Spleen (tissue), 11 donors: Measurements from ENCODE around the gene MGAT4A. TPM values are rescaled to one million over a fixed set of nuclear protein-coding genes. Genes with fewer than 3 reads are reported as not detected.

ENCODE experiments used
- DNase-seq: peaks from one replicate; pipeline ENCODE4 v3.0.0-alpha.2; 2020
- H3K27ac ChIP-seq, 8 donors: fragments of 200-600 bp; sonication (generic) in 7 of 8; 1 replicate in 4 of 8; 2 replicates in 4 of 8; pipeline versions ENCODE4 v1.5.0 to v1.8.0; 2016 to 2021; ENCODE audit warnings: inconsistent platforms in 4 of 8, mild to moderate bottlenecking in 4 of 8, moderate library complexity in 1 of 8
- H3K27me3 ChIP-seq, 7 donors: fragments of 200-600 bp; sonication (generic) in 6 of 7; replicated peaks in 1 of 7; 1 replicate in 4 of 7; 2 replicates in 3 of 7; pipeline versions ENCODE4 v1.5.0 to v1.8.0; 2016 to 2021; ENCODE audit warnings: inconsistent platforms in 3 of 7, mild to moderate bottlenecking in 1 of 7
- H3K36me3 ChIP-seq, 6 donors: fragments of 200-600 bp; sonication (generic) in 5 of 6; 1 replicate in 4 of 6; 2 replicates in 2 of 6; pipeline versions ENCODE4 v1.5.0 to v1.8.0; 2016 to 2021; ENCODE audit warnings: inconsistent platforms in 2 of 6
- H3K4me1 ChIP-seq, 6 donors: fragments of 200-600 bp; sonication (generic) in 5 of 6; 1 replicate in 3 of 6; 2 replicates in 3 of 6; pipeline versions ENCODE4 v1.5.0 to v1.8.0; 2016 to 2021; ENCODE audit warnings: inconsistent platforms in 3 of 6
- H3K4me3 ChIP-seq, 8 donors: fragments of 200-600 bp; sonication (generic) in 7 of 8; 1 replicate in 4 of 8; 2 replicates in 4 of 8; pipeline versions ENCODE4 v1.5.0 to v1.8.0; 2016 to 2021; ENCODE audit warnings: inconsistent platforms in 4 of 8, mild to moderate bottlenecking in 4 of 8, moderate library complexity in 2 of 8
- H3K9me3 ChIP-seq, 8 donors: fragments of 200-600 bp; sonication (generic) in 7 of 8; 1 replicate in 4 of 8; 2 replicates in 4 of 8; pipeline versions ENCODE4 v1.5.0 to v1.8.0; 2016 to 2021; ENCODE audit warnings: inconsistent platforms in 4 of 8
- POLR2A ChIP-seq, 3 donors: fragments of 450-650 bp; IDR thresholded peaks; one replicate each; pipeline ENCODE4 v1.5.1; 2017; ENCODE audit warnings: antibody characterized with exemption in 3 of 3, mild to moderate bottlenecking in 1 of 3
- POLR2AphosphoS5 ChIP-seq, 3 donors: sonication (generic); formaldehyde crosslinking; IDR thresholded peaks; one replicate each; pipeline ENCODE4 v1.5.1; 2017; ENCODE audit warnings: antibody characterized with exemption in 3 of 3
- WGBS, 5 donors: extraction: QIAGEN DNeasy Blood & Tissue Kit in 3 of 5; methylation state at CpG; one replicate each; pipeline versions ENCODE4 v1.1.5 to v1.1.7; 2013 to 2018; 5-methylcytosine and 5-hydroxymethylcytosine counted together
- intact Hi-C: fragments of 100-400 bp; cut with DNase I; formaldehyde crosslinking; loops from one replicate; pipeline ENCODE4 v1.15.0; 2023; ENCODE audit warnings: low total_unique reads
- polyA plus RNA-seq, 3 donors: library from polyadenylated mRNA; stranded (reverse); fragments of 200-250 nt; gene quantifications; one replicate each; pipeline ENCODE4 v1.2.1, GENCODE V29; 2013
- total RNA-seq, 7 donors: library from RNA; depleted of rRNA in 3 of 7; stranded (reverse); fragments of >200 nt in 3 of 7; fragmentation: NEBNext Ultra II Directional in 4 of 7; extraction: Animal tissue kit (Norgen Biotek cat#: 25700) in 4 of 7; gene quantifications; one replicate each; pipeline versions ENCODE4 v1.1.0 to v1.2.1, GENCODE V29; 2016 to 2021
- TF ChIP-seq, protein P1 (sequence below), 11 experiments: fragments of 200-600 bp in 7 of 11; fragments of 450-650 bp in 4 of 11; sonication (generic) in 4 of 11; IDR thresholded peaks in 8 of 11; conservative IDR thresholded peaks in 3 of 11; 1 replicate in 7 of 11; 2 replicates in 4 of 11; pipeline versions ENCODE4 v1.4.0 to v1.8.0; 2016 to 2021; ENCODE audit warnings: antibody characterized with exemption in 11 of 11, inconsistent platforms in 4 of 11, mild to moderate bottlenecking in 1 of 11
- donor health status: healthy with polysubstance abuse.
- donor health status: DM: no; HTN: no; CAD: no; lungs with moderate emphysema.
- donor health status: DM: no; HTN: no; CAD: no.
- donor health status: Bipolar disorder and iron deficiency.
- donor health status: healthy.
- donor health status: DM: no; HTN: no; CAD: no.
- donor health status: DM: yes; HTN: yes; CAD: no.

MGAT4A gene
- total and polyA plus RNA-seq, 10 donors, result 5.7 to 45.9 (median 31.5) TPM

GRCh38 chr2:98734162-98734561 lies 3.2 kb upstream of the MGAT4A start:
- no peak overlapping the region for H3K4me3 ChIP-seq
- H3K27me3 ChIP-seq, result no peaks in the 10 kb centered on the region
- H3K4me1 ChIP-seq, result peaks cover 10 to 63% (median 35%) of the 10 kb centered on the region in 6 donors
- intact Hi-C loops, result no loop called here
- H3K9me3 ChIP-seq, result no peaks in the 10 kb centered on the region
- no peaks in the 10 kb centered on the region for H3K36me3 ChIP-seq
- TF ChIP-seq POLR2A (IDR thresholded peaks at IDR 0.05) (no peak), POLR2AphosphoS5 (IDR thresholded peaks at IDR 0.05) (no peak)
- TF ChIP-seq, protein P1, sequence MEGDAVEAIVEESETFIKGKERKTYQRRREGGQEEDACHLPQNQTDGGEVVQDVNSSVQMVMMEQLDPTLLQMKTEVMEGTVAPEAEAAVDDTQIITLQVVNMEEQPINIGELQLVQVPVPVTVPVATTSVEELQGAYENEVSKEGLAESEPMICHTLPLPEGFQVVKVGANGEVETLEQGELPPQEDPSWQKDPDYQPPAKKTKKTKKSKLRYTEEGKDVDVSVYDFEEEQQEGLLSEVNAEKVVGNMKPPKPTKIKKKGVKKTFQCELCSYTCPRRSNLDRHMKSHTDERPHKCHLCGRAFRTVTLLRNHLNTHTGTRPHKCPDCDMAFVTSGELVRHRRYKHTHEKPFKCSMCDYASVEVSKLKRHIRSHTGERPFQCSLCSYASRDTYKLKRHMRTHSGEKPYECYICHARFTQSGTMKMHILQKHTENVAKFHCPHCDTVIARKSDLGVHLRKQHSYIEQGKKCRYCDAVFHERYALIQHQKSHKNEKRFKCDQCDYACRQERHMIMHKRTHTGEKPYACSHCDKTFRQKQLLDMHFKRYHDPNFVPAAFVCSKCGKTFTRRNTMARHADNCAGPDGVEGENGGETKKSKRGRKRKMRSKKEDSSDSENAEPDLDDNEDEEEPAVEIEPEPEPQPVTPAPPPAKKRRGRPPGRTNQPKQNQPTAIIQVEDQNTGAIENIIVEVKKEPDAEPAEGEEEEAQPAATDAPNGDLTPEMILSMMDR (IDR thresholded peaks at IDR 0.05 in 8 of 11, conservative IDR thresholded peaks at IDR 0.05 in 3 of 11), result no peak
- DNase-seq, result no peak
- peak overlapping the region in 6 of 8 donors; percentile 13 to 57 (median 47) for H3K27ac ChIP-seq
- WGBS, 5 donors, result 24 to 37% (median 27%) methylated on average over 3 of the region's 3 CpGs

GRCh38 chr2:98732430-98733051 lies 1.6 kb upstream of the MGAT4A start:
- intact Hi-C loops, result no loop called here
- WGBS, 5 donors, result 75 to 87% (median 82%) methylated on average over 8 of the region's 8 CpGs

GRCh38 chr2:98731894-98732349 lies 990 bp upstream of the MGAT4A start:
- H3K27ac ChIP-seq, result peak overlapping the region; percentile 76 to 96 (median 92)
- no peaks in the 10 kb centered on the region for H3K36me3 ChIP-seq
- intact Hi-C loops, result no loop called here
- 27 to 43% (median 36%) methylated on average over 6 of the region's 6 CpGs for WGBS, 5 donors
- no peaks in the 10 kb centered on the region for H3K9me3 ChIP-seq
- H3K4me1 ChIP-seq, result peaks cover 20 to 85% (median 56%) of the 10 kb centered on the region in 6 donors
- H3K4me3 ChIP-seq, result peak overlapping the region; percentile 51 to 88 (median 72)
- no peak for DNase-seq
- TF ChIP-seq POLR2A (IDR thresholded peaks at IDR 0.05), result no peak
- TF ChIP-seq POLR2AphosphoS5 (IDR thresholded peaks at IDR 0.05), result no peak
- TF ChIP-seq, protein P1 (IDR thresholded peaks at IDR 0.05 in 8 of 11, conservative IDR thresholded peaks at IDR 0.05 in 3 of 11), result no peak
- H3K27me3 ChIP-seq, result no peaks in the 10 kb centered on the region

More at GRCh38 chr2:98732430-98733051, 1.6 kb upstream of the MGAT4A start:
- Histone ChIP-seq H3K27ac (peak overlapping the region in 7 of 8 donors; percentile 1 to 96 (median 94)), H3K27me3 (no peaks in the 10 kb centered on the region), H3K4me1 (peaks cover 14 to 79% (median 51%) of the 10 kb centered on the region in 6 donors), H3K36me3 (no peaks in the 10 kb centered on the region), H3K4me3 (peak overlapping the region in 3 of 8 donors; percentile 72 to 88 (median 83)), H3K9me3 (no peaks in the 10 kb centered on the region)
- TF ChIP-seq POLR2A (IDR thresholded peaks at IDR 0.05), result no peak
- TF ChIP-seq, protein P1 (IDR thresholded peaks at IDR 0.05 in 8 of 11, conservative IDR thresholded peaks at IDR 0.05 in 3 of 11), result no peak
- TF ChIP-seq POLR2AphosphoS5 (IDR thresholded peaks at IDR 0.05), result no peak
- no peak for DNase-seq

DNA sequence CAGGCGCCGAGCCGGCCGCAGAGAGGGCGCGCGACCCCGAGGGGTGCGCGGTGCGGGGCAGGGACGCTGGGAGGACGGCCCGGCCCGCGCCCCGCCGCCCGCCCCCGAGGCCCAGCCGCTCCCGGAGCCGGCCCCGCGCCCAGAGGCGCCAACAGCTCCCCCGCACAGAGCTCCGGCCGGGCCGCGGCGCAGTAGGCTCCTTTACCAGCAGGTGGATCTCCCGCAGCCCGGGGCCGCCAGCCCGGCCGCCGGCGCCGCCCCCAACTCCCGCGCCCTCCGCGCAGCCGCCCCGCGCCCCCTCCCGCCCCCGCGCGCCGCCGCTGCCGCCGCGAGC lies 258 bp downstream of the MGAT4A start:
- H3K27ac ChIP-seq, result peak overlapping the region; percentile 38 to 95 (median 81)
- H3K9me3 ChIP-seq, result no peaks in the 10 kb centered on the region
- TF ChIP-seq, protein P1 (IDR thresholded peaks at IDR 0.05 in 8 of 11, conservative IDR thresholded peaks at IDR 0.05 in 3 of 11), result no peak
- TF ChIP-seq POLR2A (IDR thresholded peaks at IDR 0.05) (no peak), POLR2AphosphoS5 (IDR thresholded peaks at IDR 0.05) (no peak)
- peaks cover 0 to 8% (median 0%) of the 10 kb centered on the region in 6 donors for H3K36me3 ChIP-seq
- peak; percentile 93 for DNase-seq
- intact Hi-C loops, result no loop called here
- 0 to 1% (median 1%) methylated on average over 2 to 56 of the region's 56 CpGs for WGBS, 5 donors
- no peaks in the 10 kb centered on the region for H3K27me3 ChIP-seq
- peak overlapping the region; percentile 41 to 88 (median 72) for H3K4me3 ChIP-seq
- H3K4me1 ChIP-seq, result peaks cover 21 to 88% (median 62%) of the 10 kb centered on the region in 6 donors
